Gastroesophageal sphincter (tissue), 3 donors: ENCODE data around the gene ERMAP.

Experiments
- CTCF ChIP-seq, 4 experiments: fragments of 200-600 bp in 2 of 4; fragments of 450-650 bp in 2 of 4; sonication (generic) in 1 of 4; IDR thresholded peaks; one replicate each; pipeline ENCODE4 v1.5.1; 2017 to 2019; ENCODE audit warnings: antibody characterized with exemption in 4 of 4, mild to moderate bottlenecking in 2 of 4, moderate library complexity in 2 of 4
- EP300 ChIP-seq: sonication (generic); formaldehyde crosslinking; IDR thresholded peaks from one replicate; pipeline ENCODE4 v1.6.1; 2017; ENCODE audit warnings: antibody characterized with exemption, mild to moderate bottlenecking
- POLR2AphosphoS5 ChIP-seq: sonication (generic); formaldehyde crosslinking; IDR thresholded peaks from one replicate; pipeline ENCODE4 v1.6.1; 2017; ENCODE audit warnings: antibody characterized with exemption

GRCh38 chr1:42797414-42797813, 19.5 kb upstream of the ERMAP start:
- TF ChIP-seq EP300 = no peak
- no peak for TF ChIP-seq CTCF (IDR thresholded peaks at IDR 0.05)
- TF ChIP-seq POLR2AphosphoS5 = no peak
